Measurements from ENCODE around the gene FGFRL1.

- peak; percentile 50 to 70 (median 63) for TF ChIP-seq CTCF (IDR thresholded peaks at IDR 0.05)
- no peak for TF ChIP-seq POLR2A (IDR thresholded peaks at IDR 0.05)
Observed at GRCh38 chr4:1072830-1073446, 61.5 kb downstream of the FGFRL1 start.
